ENCODE results near the gene PPARD.

Gene PPARD

DNA sequence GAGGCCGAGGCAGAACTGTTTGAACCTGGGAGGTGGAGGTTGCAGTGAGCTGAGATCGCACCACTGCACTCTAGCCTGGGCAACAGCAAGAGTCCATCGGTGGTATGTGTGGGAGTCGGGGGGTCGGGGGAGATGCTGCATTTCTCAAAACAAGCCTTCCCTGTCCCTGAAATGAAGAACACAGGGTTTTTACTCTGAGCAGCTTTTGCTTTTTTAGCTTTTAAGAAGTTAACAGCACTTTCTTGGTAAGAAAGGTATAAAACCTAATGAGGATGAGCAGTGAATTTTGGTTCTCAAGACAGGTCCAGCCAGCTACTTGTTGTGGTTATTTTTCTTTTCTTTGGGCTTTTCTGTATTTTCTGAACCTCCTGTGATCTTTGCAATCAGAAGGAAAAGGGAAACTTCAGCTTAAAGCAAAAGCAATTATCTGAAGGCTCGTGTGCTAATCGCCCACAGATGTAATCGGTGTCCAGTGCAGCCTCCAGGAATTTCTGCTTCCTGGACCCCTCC lies 129.5 kb downstream of the PPARD start:
- no peak for DNase-seq (ENCODE audit: low spot score)
- POLR2A ChIA-PET (ENCODE audit: low non-redundant PET): interaction anchor here (1.0 to 1.2 kb wide), 2 partner anchors 25 to 26 kb away, joined by 4 to 6 read pairs; partner anchors contain the start of gene TEAD3
- peak overlapping the region; percentile 94 for H3K27ac ChIP-seq
- CTCF ChIA-PET: interaction anchor here (0.6 to 0.9 kb wide), 2 partner anchors 25 to 1880 kb away, joined by 3 to 4 read pairs; partner anchors contain the start of gene TEAD3
- TF ChIP-seq, protein P1, sequence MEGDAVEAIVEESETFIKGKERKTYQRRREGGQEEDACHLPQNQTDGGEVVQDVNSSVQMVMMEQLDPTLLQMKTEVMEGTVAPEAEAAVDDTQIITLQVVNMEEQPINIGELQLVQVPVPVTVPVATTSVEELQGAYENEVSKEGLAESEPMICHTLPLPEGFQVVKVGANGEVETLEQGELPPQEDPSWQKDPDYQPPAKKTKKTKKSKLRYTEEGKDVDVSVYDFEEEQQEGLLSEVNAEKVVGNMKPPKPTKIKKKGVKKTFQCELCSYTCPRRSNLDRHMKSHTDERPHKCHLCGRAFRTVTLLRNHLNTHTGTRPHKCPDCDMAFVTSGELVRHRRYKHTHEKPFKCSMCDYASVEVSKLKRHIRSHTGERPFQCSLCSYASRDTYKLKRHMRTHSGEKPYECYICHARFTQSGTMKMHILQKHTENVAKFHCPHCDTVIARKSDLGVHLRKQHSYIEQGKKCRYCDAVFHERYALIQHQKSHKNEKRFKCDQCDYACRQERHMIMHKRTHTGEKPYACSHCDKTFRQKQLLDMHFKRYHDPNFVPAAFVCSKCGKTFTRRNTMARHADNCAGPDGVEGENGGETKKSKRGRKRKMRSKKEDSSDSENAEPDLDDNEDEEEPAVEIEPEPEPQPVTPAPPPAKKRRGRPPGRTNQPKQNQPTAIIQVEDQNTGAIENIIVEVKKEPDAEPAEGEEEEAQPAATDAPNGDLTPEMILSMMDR (conservative IDR thresholded peaks at IDR 0.05; ENCODE audit: low read depth): no peak

- CTCF ChIA-PET: interaction anchor here (0.6 kb wide), 2 partner anchors 23 to 129 kb away, joined by 3 read pairs; no protein-coding TSS in a partner anchor
- H3K27ac ChIP-seq: peak overlapping the region; percentile 94
- no peak for DNase-seq (ENCODE audit: low spot score)
- POLR2A ChIA-PET (ENCODE audit: low non-redundant PET): interaction anchor here (0.6 to 1.3 kb wide), 4 partner anchors 11 to 678 kb away, joined by 3 to 5 read pairs (median 3); partner anchors contain the start of gene TEAD3
- TF ChIP-seq, protein P1 (conservative IDR thresholded peaks at IDR 0.05; ENCODE audit: low read depth): no peak
Measured at GRCh38 chr6:35473075-35473849, 130.9 kb downstream of the PPARD start.

DNA sequence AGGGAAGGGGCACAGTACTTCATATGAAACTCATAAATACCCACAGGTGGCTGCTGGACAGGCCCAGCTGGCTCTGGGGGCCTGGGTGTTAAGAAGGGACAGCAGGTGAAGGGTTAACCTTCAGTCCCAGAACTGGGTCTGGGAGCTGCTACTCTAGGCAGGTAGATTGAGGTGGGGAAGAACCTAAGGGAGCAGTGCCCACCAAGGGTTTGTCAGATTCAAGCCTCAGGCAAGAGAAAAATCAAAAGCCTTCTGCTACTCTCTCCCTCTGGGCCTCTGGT lies 131.4 kb downstream of the PPARD start:
- ChIA-PET POLR2A (ENCODE audit: low non-redundant PET) (interaction anchor here (0.6 to 1.3 kb wide), 4 partner anchors 11 to 678 kb away, joined by 3 to 5 read pairs (median 3); partner anchors contain the start of gene TEAD3), CTCF (no interaction called here)
- no peak for DNase-seq (ENCODE audit: low spot score)
- TF ChIP-seq, protein P1 (conservative IDR thresholded peaks at IDR 0.05; ENCODE audit: low read depth): no peak
- H3K27ac ChIP-seq: peak overlapping the region; percentile 94

GRCh38 chr6:35474131-35474941 lies 132.0 kb downstream of the PPARD start:
- H3K27ac ChIP-seq: peak overlapping the region; percentile 94
- no peak for DNase-seq (ENCODE audit: low spot score)
- CTCF ChIA-PET: no interaction called here
- TF ChIP-seq, protein P1 (conservative IDR thresholded peaks at IDR 0.05; ENCODE audit: low read depth): no peak
- POLR2A ChIA-PET (ENCODE audit: low non-redundant PET): interaction anchor here (0.6 to 1.3 kb wide), 5 partner anchors 9 to 679 kb away, joined by 3 to 5 read pairs (median 3); partner anchors contain the start of gene TEAD3

DNA sequence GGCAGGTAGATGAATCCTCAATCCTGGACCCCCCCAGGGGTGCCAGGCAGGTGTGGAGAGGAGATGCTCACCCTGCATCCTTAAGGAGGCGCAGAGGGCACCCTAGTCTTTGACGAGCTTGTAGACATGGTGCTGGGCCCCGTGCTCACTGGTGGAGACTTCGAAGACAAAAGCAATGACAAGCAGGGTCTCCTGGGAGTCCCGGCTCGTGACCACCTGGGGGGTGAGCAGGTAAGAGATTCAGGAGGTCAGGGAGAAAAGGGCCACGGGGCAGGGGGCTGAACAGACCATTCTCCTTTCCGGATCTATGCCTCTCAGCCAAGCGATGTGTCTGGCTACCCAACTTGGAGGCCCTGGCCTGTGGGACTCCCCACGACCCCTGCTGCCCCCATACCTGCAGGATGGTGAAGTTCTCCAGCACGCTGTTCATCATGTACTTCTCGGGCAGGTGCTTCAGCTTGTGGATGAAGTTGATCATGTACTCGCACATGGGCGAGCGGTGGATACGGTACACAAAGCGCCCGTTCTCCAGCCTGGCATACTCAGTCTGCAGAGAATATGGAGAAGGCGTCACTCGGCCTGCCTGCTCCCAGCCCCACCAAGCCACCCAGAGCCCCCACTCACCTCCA lies 132.7 kb downstream of the PPARD start:
- DNase-seq (ENCODE audit: low spot score): no peak
- ChIA-PET CTCF (interaction anchor here (0.6 kb wide), 2 partner anchors 262 to 1306 kb away, joined by 3 to 7 read pairs; partner anchors contain the start of gene ARMC12), POLR2A (ENCODE audit: low non-redundant PET) (interaction anchor here (0.9 kb wide), 1 partner anchor 10 kb away, joined by 3 read pairs; no protein-coding TSS in a partner anchor)
- peak overlapping the region; percentile 94 for H3K27ac ChIP-seq
- TF ChIP-seq, protein P1 (conservative IDR thresholded peaks at IDR 0.05; ENCODE audit: low read depth): no peak
